ENCODE measurements around the gene LCE3E. TPM values are rescaled to one million over a fixed set of nuclear protein-coding genes. Genes with fewer than 3 reads are reported as not detected.
"Not testable (repeated sequence)": the region's sequence is repeated elsewhere in the genome, so short reads cannot be mapped to it uniquely, and the experiment has no call there.

Gene LCE3E
- polyA plus RNA-seq (2013, experiment 1 of 4): not detected
- not detected for polyA plus RNA-seq (2013, experiment 2 of 4)
- not detected for polyA plus RNA-seq (2013, experiment 3 of 4)
- not detected for polyA plus RNA-seq (2013, experiment 4 of 4)

- Histone ChIP-seq H3K4me3 (ENCODE audit: insufficient read depth, low read depth, low read length) (no peak within 1 kb of the TSS), H3K36me3 (ENCODE audit: control insufficient read depth, insufficient read depth, low read length) (no peaks in the 10 kb centered on the region), H3K27me3 (ENCODE audit: control insufficient read depth, insufficient read depth, low read length, poor library complexity, severe bottlenecking) (no peaks in the 10 kb centered on the region), H3K4me1 (ENCODE audit: control insufficient read depth, insufficient read depth, low read length) (no peaks in the 10 kb centered on the region), H3K27ac (ENCODE audit: insufficient read depth, low read depth, low read length, poor library complexity, severe bottlenecking) (no peak within 1 kb of the TSS), H3K9me3 (ENCODE audit: control insufficient read depth, low read length) (peaks cover 13% of the 10 kb centered on the region)
- WGBS, 2 experiments: 70 to 85% methylated on average over 1 of the region's 1 CpG
Observed at GRCh38 chr1:152566681-152567080, at the start of gene LCE3E. TSS of gene LCE3E (minus strand) at chr1:152566780. CDS start at chr1:152566208, 572 bp downstream.

GRCh38 chr1:152613511-152613910 lies 46.9 kb upstream of the LCE3E start, which contains the start of gene LCE3B:
TSS of gene LCE3B (plus strand) at chr1:152613811. CDS start at chr1:152613811, 0 bp downstream.
- Histone ChIP-seq H3K4me1 (ENCODE audit: control insufficient read depth, insufficient read depth, low read length) (no peaks in the 10 kb centered on the region), H3K27ac (ENCODE audit: insufficient read depth, low read depth, low read length, poor library complexity, severe bottlenecking) (no peak within 1 kb of the TSS), H3K9me3 (ENCODE audit: control insufficient read depth, low read length) (no peaks in the 10 kb centered on the region), H3K4me3 (ENCODE audit: insufficient read depth, low read depth, low read length) (no peak within 1 kb of the TSS), H3K27me3 (ENCODE audit: control insufficient read depth, insufficient read depth, low read length, poor library complexity, severe bottlenecking) (no peaks in the 10 kb centered on the region), H3K36me3 (ENCODE audit: control insufficient read depth, insufficient read depth, low read length) (no peaks in the 10 kb centered on the region)
- WGBS, 2 experiments: no CpG with 5 or more reads among the region's 1 CpG

- H3K27ac ChIP-seq (ENCODE audit: insufficient read depth, low read depth, low read length, poor library complexity, severe bottlenecking): no peak within 1 kb of the TSS
- no peaks in the 10 kb centered on the region for H3K36me3 ChIP-seq (ENCODE audit: control insufficient read depth, insufficient read depth, low read length)
- no peaks in the 10 kb centered on the region for H3K27me3 ChIP-seq (ENCODE audit: control insufficient read depth, insufficient read depth, low read length, poor library complexity, severe bottlenecking)
- no CpG with 5 or more reads among the region's 4 CpGs for WGBS, 2 experiments
- no peak within 1 kb of the TSS for H3K4me3 ChIP-seq (ENCODE audit: insufficient read depth, low read depth, low read length)
- H3K4me1 ChIP-seq (ENCODE audit: control insufficient read depth, insufficient read depth, low read length): no peaks in the 10 kb centered on the region
- H3K9me3 ChIP-seq (ENCODE audit: control insufficient read depth, low read length): no peaks in the 10 kb centered on the region
Observed at GRCh38 chr1:152599934-152600333, 33.4 kb upstream of the LCE3E start, which contains the start of gene LCE3C. TSS of gene LCE3C (plus strand) at chr1:152600234. CDS start at chr1:152600732, 498 bp downstream.

- no peak overlapping the region for H3K27ac ChIP-seq (ENCODE audit: insufficient read depth, low read depth, low read length, poor library complexity, severe bottlenecking)
- no peaks in the 10 kb centered on the region for H3K9me3 ChIP-seq (ENCODE audit: control insufficient read depth, low read length)
- H3K36me3 ChIP-seq (ENCODE audit: control insufficient read depth, insufficient read depth, low read length): no peaks in the 10 kb centered on the region
- no peaks in the 10 kb centered on the region for H3K27me3 ChIP-seq (ENCODE audit: control insufficient read depth, insufficient read depth, low read length, poor library complexity, severe bottlenecking)
- no peak overlapping the region for H3K4me3 ChIP-seq (ENCODE audit: insufficient read depth, low read depth, low read length)
- no peaks in the 10 kb centered on the region for H3K4me1 ChIP-seq (ENCODE audit: control insufficient read depth, insufficient read depth, low read length)
- no CpG with 5 or more reads among the region's 2 CpGs for WGBS, 2 experiments
Observed at GRCh38 chr1:152596986-152597385, 30.4 kb upstream of the LCE3E start.

GRCh38 chr1:152585586-152585985 lies 19.0 kb upstream of the LCE3E start:
- Histone ChIP-seq H3K9me3 (ENCODE audit: control insufficient read depth, low read length) (no peaks in the 10 kb centered on the region), H3K27ac (ENCODE audit: insufficient read depth, low read depth, low read length, poor library complexity, severe bottlenecking) (no peak overlapping the region), H3K36me3 (ENCODE audit: control insufficient read depth, insufficient read depth, low read length) (no peaks in the 10 kb centered on the region), H3K4me3 (ENCODE audit: insufficient read depth, low read depth, low read length) (no peak overlapping the region), H3K4me1 (ENCODE audit: control insufficient read depth, insufficient read depth, low read length) (no peaks in the 10 kb centered on the region), H3K27me3 (ENCODE audit: control insufficient read depth, insufficient read depth, low read length, poor library complexity, severe bottlenecking) (no peaks in the 10 kb centered on the region)
- WGBS, 2 experiments: no CpG with 5 or more reads among the region's 1 CpG

- H3K4me3 ChIP-seq (ENCODE audit: insufficient read depth, low read depth, low read length): no peak overlapping the region
- H3K27ac ChIP-seq (ENCODE audit: insufficient read depth, low read depth, low read length, poor library complexity, severe bottlenecking): no peak overlapping the region
- H3K36me3 ChIP-seq (ENCODE audit: control insufficient read depth, insufficient read depth, low read length): no peaks in the 10 kb centered on the region
- H3K27me3 ChIP-seq (ENCODE audit: control insufficient read depth, insufficient read depth, low read length, poor library complexity, severe bottlenecking): no peaks in the 10 kb centered on the region
- WGBS, 2 experiments: 56% methylated on average over 1 of the region's 1 CpG; no CpG with 5 or more reads in 1 of the 2 experiments
- no peaks in the 10 kb centered on the region for H3K9me3 ChIP-seq (ENCODE audit: control insufficient read depth, low read length)
- H3K4me1 ChIP-seq (ENCODE audit: control insufficient read depth, insufficient read depth, low read length): no peaks in the 10 kb centered on the region
Observed at GRCh38 chr1:152582647-152583046, 16.1 kb upstream of the LCE3E start.

GRCh38 chr1:152580433-152580832 lies 13.9 kb upstream of the LCE3E start, which contains the start of gene LCE3D:
TSS of gene LCE3D (minus strand) at chr1:152580516. CDS start at chr1:152579936, 580 bp downstream.
- 65 to 74% methylated on average over 3 to 4 of the region's 4 CpGs for WGBS, 2 experiments
- H3K4me1 ChIP-seq (ENCODE audit: control insufficient read depth, insufficient read depth, low read length): no peaks in the 10 kb centered on the region
- H3K27me3 ChIP-seq (ENCODE audit: control insufficient read depth, insufficient read depth, low read length, poor library complexity, severe bottlenecking): no peaks in the 10 kb centered on the region
- no peak within 1 kb of the TSS for H3K4me3 ChIP-seq (ENCODE audit: insufficient read depth, low read depth, low read length)
- peaks cover 3% of the 10 kb centered on the region for H3K9me3 ChIP-seq (ENCODE audit: control insufficient read depth, low read length)
- H3K36me3 ChIP-seq (ENCODE audit: control insufficient read depth, insufficient read depth, low read length): no peaks in the 10 kb centered on the region
- no peak within 1 kb of the TSS for H3K27ac ChIP-seq (ENCODE audit: insufficient read depth, low read depth, low read length, poor library complexity, severe bottlenecking)

- not testable (repeated sequence) for H3K27me3 ChIP-seq (ENCODE audit: control insufficient read depth, insufficient read depth, low read length, poor library complexity, severe bottlenecking)
Observed at GRCh38 chr1:152579526-152579925, 12.9 kb upstream of the LCE3E start.

GRCh38 chr1:152577168-152577567 lies 10.6 kb upstream of the LCE3E start:
- no peaks in the 10 kb centered on the region for H3K27me3 ChIP-seq (ENCODE audit: control insufficient read depth, insufficient read depth, low read length, poor library complexity, severe bottlenecking)
- WGBS, 2 experiments: 85 to 89% methylated on average over 2 of the region's 2 CpGs
- H3K4me1 ChIP-seq (ENCODE audit: control insufficient read depth, insufficient read depth, low read length): no peaks in the 10 kb centered on the region
- H3K36me3 ChIP-seq (ENCODE audit: control insufficient read depth, insufficient read depth, low read length): no peaks in the 10 kb centered on the region
- H3K4me3 ChIP-seq (ENCODE audit: insufficient read depth, low read depth, low read length): no peak overlapping the region
- peaks cover 8% of the 10 kb centered on the region for H3K9me3 ChIP-seq (ENCODE audit: control insufficient read depth, low read length)
- no peak overlapping the region for H3K27ac ChIP-seq (ENCODE audit: insufficient read depth, low read depth, low read length, poor library complexity, severe bottlenecking)

More at GRCh38 chr1:152579526-152579925, 12.9 kb upstream of the LCE3E start:
- not testable (repeated sequence) for H3K36me3 ChIP-seq (ENCODE audit: control insufficient read depth, insufficient read depth, low read length); H3K4me3 ChIP-seq (ENCODE audit: insufficient read depth, low read depth, low read length); H3K27ac ChIP-seq (ENCODE audit: insufficient read depth, low read depth, low read length, poor library complexity, severe bottlenecking); H3K9me3 ChIP-seq (ENCODE audit: control insufficient read depth, low read length); H3K4me1 ChIP-seq (ENCODE audit: control insufficient read depth, insufficient read depth, low read length)
- WGBS, 2 experiments: 68 to 82% methylated on average over 7 to 9 of the region's 9 CpGs

- 74 to 75% methylated on average over 14 of the region's 14 CpGs for WGBS, 2 experiments
- peaks cover 11% of the 10 kb centered on the region for H3K9me3 ChIP-seq (ENCODE audit: control insufficient read depth, low read length)
- no peak overlapping the region for H3K27ac ChIP-seq (ENCODE audit: insufficient read depth, low read depth, low read length, poor library complexity, severe bottlenecking)
- no peak overlapping the region for H3K4me3 ChIP-seq (ENCODE audit: insufficient read depth, low read depth, low read length)
- no peaks in the 10 kb centered on the region for H3K36me3 ChIP-seq (ENCODE audit: control insufficient read depth, insufficient read depth, low read length)
- H3K27me3 ChIP-seq (ENCODE audit: control insufficient read depth, insufficient read depth, low read length, poor library complexity, severe bottlenecking): no peaks in the 10 kb centered on the region
- H3K4me1 ChIP-seq (ENCODE audit: control insufficient read depth, insufficient read depth, low read length): no peaks in the 10 kb centered on the region
Observed at GRCh38 chr1:152565535-152566215, 905 bp downstream of the LCE3E start.

Measured in ectodermal cell (in vitro differentiated cells).